ENCODE data around the gene MFNG. TPM values are rescaled to one million over a fixed set of nuclear protein-coding genes. Genes with fewer than 3 reads are reported as not detected.
A peak's percentile ranks its signal among the peaks of the same experiment; 100 is the strongest.
"Not testable (repeated sequence)": the region's sequence is repeated elsewhere in the genome, so short reads cannot be mapped to it uniquely, and the experiment has no call there.

MFNG gene
- total RNA-seq, 2 donors from 2014 or later = 14.1 to 17.4 TPM

DNA sequence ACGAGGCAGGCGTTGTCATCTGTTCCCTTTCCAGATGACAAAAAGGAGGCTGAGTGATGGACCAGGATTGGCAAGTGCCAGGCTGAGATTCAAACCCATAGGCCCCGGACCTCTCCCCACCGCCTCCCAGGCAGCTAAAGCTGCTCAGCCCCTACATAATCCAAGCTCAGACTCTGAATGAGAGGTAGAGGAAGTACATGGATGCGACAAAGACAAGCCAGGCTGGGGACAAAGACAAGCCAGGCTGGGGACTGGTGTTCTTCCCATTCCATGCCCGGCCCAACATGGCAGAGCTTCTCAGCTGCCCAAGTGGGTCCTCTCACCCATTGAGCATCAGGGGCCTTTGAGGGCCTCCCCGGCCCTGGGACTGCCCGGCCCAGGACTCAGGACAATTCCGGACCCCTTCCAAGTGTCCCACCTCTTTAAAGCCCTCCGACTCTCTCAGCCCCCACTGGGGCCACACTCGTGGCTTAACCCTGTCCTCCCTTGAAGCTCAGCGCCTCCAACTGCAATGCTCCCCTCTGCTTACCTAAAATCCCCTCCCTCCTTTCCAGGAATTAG is 4.8 kb downstream of the MFNG start:
- DNase-seq (no peak), ATAC-seq (no peak)
- intact Hi-C loops (cut with DNase I) = no loop called here

DNA sequence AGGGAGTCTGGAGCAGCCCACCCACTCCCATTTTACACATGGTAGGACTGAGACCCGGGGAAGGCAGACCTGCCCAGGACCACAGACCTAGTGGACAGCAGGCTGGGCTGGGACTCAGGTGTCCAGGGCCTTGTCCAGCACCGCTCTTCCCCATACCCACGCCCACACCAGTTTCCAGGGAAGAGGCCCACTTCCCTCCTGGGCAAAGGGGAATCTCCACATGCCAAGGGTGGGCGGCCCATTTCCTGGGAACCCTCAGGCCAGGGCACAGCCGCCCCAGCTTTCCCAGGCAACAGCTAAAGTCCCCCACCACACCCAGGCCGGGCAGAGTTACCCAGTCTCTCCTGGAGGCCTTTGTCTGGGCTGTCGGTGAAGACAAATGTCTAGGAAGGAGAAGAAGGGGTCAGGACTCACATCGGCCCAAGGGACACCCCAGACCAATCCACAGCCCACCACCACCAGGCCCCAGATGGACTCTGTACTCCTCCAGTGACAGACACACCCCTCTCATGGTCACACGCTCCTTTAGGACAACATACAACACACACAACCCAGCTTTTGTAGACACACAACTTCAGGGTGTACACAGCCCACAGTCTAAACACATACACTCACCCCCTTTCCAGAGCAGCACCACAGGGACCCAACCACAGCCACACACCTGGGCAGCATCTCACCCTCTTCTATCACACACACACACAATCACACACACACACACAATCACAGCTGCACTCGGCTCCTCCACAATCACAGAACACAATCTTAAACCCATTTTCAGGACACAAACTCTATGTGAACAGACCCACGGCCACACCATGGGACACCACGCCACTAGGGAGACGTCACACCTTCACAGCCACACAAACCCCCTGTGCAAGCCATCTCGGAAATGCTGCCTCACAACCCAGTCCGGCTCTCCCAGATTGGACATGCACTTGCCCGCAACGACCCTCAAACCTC is 5.5 kb downstream of the MFNG start:
- intact Hi-C loops (cut with DNase I) = no loop called here
- DNase-seq (no peak), ATAC-seq (no peak)

DNA sequence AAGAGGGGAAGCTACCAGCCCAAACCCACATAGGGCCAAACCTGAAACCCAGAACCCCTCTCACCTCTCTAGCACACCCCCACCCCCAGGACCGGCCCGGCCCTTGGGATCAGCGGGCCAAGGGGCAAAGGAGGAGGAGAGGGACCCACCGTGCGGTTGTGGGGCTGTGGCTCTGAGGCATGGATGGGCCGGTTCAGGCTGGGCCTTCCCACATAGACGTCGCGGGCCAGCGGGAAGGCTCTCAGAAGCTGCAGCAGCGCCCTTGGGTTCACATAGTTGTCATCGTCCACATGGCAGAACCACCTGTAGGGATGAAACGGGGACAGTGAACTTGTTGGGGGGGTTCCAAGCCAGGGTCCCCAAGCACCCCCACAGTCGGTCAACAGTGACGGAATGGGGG is 7.0 kb downstream of the MFNG start:
- DNase-seq = no peak
- intact Hi-C loops (cut with DNase I) = no loop called here
- no peak for ATAC-seq

DNA sequence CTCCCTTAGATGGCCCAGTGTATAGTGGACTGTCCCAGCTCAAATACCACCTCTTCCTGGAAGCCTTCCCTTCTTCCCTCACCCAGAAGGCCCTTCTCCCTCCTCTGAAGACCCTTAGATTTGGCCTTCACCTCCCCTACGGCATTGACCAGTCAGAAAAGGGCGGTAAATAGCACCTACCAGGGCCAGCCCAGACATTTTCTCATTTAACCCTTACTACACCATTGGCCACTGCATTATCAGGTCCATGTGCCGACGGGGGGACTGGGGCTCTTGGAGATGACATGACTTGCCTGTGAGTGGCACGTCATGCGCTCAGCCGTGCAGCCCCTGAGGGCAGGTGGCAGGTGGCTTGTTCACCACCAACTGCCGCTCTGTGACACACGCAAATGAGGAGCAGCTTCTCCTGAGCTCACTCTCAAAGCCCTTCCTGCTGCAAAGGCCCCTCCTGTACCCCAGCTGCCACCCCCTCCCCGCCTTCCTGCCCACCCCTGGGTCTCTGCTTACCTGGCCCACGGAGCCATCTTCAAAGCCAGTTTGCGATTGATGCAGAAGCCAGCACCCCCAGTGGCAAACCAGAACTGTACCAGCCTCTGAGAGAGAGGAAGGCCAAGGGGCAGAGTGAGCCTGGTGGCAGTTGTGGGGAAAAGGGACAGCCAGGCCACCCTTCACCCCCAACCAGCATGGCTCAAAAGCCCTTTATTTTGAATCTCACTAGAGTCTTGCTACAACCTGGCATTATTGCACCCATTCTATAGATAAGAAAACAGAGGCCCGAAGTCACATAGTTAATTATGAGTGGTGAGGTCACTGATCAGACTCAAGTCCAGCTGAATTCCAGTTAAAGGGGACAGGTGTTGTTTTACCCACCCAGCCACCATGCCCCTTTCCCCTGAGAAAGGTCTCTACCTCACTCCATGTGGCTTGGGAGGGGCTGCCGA is 9.5 kb downstream of the MFNG start:
- DNase-seq (no peak), ATAC-seq (no peak)
- intact Hi-C loops (cut with DNase I) = no loop called here

DNA sequence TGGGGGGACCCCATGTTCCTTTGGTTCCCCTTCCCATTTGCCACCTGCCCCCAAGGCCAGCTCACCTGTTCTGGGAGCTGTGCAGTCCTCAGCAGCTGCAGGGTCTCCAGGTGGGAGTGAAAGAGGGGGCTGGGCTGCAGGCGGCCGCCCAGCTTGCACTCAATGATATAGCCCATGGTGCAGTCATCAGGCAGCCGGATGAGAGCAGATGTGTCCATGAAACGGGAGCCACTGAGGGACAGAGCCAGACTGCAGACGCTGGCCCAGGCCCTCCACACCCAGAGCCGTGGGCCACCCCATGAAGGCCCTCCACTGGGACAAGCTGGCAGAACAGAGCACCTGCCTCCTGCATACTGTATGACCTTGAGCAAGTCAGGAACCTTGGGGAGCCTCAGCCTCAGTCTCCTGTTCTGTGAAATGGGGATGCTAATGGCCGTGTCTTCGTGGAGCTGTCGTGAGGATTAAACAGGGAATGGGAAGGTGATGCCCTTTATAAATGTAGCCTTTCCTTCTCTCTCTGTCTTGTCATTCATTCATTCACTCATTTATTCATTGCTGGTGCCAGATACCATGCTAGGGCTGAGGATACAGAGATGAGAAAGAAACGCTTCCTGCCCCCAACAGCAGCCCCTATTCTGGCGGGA is 11.6 kb downstream of the MFNG start:
- ATAC-seq (no peak), DNase-seq (no peak)
- intact Hi-C loops (cut with DNase I) = no loop called here

DNA sequence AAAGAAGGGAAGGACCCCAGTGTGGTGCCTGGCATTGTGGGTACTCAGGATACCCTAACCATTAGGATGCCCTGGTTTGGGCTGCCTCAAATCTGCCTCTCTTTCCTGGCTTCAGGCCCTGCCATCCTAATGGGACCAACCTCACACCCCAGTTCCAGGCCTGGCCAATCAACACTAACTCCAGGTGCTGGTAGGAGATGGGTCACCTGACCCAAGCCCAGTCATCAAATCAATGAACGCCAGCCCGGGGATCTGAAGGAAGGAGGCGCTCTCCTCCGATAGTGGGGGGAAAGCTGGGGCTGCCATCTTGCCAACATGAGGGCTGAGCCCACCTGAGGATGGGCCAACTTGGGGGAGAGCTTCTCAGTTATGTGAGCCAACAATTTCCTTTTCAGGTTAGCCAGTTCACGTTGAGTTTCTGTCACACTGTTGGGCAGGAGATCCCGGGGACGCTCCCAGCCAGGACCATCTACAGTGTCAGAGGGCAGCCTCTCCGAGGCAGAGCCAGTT is 12.7 kb downstream of the MFNG start:
- no peak for ATAC-seq
- DNase-seq = no peak
- intact Hi-C loops (cut with DNase I) = no loop called here

DNA sequence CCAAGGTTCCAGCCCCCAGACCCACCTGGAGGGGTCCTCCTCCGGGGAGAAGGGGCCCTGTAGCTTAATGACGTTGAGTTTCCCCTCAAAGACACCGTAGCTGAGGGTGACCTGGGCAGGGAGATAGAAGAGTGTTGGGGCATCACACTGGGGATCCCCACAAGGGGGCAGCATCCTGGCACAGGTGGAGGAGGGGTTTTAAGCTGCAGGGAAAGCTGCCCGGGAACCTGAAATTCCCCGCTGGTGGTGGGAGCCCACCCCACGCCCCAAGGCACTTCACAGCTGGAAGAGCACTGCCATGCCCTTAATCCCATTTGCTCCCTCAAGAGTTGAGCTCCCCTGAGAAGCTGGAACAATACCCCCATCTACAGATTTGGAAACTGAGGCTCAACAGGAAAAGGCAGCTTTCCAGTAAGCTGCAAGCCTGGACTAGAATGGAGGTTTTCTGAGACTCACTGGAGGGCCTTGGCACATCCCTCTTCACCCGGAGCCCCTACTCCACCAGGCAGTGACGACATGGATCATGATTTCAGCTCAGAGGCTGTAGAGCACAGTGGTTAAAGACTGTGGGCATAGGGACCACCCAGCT is 13.7 kb downstream of the MFNG start:
- DNase-seq (no peak), ATAC-seq (peak in 1 of 2 donors; percentile 32)
- intact Hi-C loops (cut with DNase I) = no loop called here

DNA sequence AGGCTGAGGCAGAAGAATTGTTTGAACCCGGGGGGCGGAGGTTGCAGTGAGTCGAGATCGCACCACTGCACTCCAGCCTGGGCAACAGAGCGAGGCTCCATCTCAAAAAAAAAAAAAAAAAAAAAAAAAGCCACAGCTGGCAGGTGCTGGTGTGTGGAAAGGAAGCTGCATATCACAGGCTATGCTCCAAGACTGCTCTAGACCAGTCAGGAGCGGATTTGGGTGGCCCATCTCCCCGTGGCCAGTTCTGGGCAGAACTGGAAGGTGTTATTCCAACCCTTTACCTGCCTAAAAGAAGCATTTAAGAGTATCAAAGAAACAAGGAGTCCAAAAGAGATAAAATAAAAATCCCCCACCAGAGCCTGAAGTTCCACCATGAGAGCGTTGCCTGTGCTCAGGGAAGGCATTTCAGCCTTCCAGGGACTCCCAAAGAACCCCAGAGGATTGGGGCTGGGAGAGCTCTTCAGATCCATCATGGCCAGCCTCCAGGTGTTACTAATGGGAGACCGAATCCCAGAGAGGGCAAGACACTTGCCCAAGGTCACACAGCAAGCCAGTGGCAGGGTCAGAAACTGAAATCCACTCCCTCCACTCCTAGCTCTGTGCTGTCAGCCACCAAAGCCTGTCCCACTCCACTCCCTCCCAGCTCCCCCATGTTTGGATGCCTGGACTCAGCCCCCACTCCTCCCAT is 14.3 kb downstream of the MFNG start:
- ATAC-seq (no peak), DNase-seq (no peak)
- intact Hi-C loops (cut with DNase I) = no loop called here

DNA sequence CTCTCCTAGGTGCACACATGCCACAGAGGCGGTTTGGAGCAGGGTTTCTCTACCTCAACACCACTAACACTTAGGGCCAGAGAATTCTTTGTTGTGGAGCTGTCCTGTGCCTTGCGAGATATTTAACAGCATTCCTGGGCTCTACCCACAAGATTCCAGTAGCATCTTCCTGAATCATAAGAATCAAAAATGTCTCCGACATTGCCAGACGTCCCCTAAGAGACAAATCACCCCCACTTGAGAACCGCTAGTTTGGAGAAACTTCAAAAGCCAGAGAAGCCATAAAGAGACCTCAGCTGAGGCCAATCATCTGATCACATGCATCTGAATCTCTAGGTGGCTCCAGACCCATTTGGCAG is 16.1 kb downstream of the MFNG start:
- ATAC-seq = no peak
- intact Hi-C loops (cut with DNase I) = no loop called here
- no peak for DNase-seq

DNA sequence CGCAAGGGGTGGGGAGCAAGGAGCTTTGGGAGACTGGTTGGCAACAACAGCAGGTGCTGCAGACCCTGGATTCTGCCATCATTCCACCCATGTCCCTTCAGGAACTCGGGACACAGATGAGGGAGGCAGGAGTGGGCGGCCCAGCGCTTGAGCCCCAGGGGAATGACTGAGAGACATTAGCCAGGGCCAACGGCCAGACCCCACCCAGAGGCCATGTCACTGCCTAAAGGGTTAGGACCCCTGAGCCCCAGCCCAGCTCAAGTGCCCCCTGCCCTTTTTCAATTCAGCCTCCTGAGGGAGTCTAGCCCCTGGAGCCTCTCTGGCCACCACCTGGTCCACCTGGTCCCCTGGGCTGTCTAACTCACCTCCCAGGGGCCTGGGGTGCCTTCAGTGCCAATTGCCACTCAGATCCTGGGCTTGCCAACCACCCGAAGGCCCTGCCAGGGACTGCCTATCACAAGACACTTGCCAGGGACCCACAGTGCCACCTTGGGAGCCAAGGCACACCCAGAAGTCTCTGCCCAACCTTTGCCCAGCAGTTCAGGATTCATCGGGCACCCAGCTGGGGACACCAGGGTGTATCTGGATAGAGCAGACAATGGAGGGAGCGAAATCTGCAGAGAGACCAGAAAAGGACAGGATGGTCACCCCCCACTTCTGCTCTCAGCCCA is 16.6 kb downstream of the MFNG start:
- intact Hi-C loops (cut with DNase I) = no loop called here
- ATAC-seq = no peak
- DNase-seq = no peak

DNA sequence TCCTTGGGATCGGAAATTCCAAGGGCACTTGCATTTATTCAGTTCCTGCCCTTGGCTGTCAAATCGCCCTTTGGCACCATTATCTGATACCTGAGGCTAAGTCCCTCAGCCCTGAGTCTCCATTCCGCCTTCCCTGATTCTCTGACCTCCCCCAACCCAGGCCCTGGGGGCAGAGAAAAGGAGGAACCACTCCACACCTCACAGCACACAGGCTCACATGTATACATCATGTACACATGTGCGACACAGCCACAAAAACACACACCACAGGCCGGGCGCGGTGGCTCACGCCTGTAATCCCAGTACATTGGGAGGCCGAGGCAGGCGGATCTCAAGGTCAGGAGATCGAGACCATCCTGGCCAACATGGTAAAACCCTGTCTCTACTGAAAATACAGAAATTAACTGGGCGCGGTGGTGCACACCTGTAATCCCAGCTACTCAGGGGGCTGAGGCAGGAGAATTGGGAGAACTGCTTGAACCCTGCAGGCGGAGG is 17.9 kb downstream of the MFNG start:
- intact Hi-C loops (cut with DNase I); ATAC-seq; DNase-seq: not testable (repeated sequence)

DNA sequence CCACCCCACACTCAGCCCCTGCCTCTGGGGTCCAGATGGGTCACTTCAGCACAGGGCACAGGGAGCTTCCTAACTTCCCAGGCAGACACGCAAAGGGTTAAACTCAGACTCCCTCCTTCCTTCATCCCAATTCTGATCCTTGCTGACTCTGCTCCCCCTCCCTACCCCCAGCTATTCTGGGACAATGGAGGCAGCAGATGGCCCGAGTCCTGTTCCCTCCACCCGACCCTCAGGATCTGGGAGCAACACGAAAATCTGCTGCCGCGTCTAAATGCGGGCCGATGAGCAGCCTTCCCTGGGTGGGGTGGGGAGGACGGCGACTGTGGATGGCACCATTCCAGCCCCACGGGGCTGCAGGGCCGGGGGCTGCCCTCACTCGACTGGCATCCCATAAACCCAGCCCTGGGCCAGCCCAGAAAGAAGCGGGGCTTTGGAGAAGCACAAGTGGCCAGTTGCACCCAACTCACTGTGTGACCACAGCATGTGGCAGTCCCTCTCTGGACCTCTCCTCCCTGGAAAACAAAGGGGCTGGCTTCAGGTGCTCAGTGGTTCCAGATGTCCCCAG is 18.7 kb downstream of the MFNG start:
- ATAC-seq (no peak), DNase-seq (no peak)
- intact Hi-C loops (cut with DNase I) = no loop called here

DNA sequence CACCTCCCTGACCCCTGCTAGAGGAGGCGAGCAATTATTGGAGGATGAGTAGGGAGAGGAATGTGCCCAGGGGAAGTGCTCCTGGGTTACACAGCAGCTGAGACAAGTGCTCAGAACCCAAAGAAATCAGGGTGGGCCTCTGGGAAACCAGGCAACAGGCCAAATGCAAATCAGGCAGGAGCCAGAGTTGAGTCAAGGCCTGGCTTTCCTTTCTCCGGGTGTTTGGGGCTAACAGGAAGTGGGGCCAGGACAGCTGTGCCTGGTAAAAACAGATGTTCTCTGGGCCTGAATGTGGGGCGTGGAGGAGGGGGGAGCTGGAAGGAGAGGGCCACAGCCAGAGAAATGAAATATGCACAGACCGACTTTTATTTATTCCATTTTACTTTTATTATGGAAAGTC is 22.0 kb downstream of the MFNG start:
- DNase-seq = no peak
- ATAC-seq = no peak
- intact Hi-C loops (cut with DNase I) = no loop called here

DNA sequence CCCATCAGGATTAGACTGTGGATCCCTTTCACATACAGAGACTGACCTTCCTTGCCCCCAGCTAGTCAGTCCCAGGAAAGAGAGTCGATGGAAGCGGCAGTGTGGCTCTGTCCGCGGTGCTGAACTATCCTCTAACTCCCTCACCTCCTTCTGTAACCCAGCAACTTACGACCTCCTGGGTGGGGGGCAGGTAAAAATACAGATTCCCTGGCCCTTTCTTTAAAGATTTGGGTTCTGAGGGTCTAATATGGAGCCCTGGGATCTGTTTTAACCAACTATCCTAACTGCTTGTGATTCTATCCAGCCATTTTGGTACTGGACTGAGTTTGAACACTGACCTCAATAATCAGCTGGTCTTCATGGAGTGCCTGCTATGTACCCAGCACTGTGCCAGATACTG is 23.2 kb downstream of the MFNG start:
- DNase-seq (no peak), ATAC-seq (peak in 1 of 2 donors; percentile 54)
- intact Hi-C loops (cut with DNase I) = no loop called here

DNA sequence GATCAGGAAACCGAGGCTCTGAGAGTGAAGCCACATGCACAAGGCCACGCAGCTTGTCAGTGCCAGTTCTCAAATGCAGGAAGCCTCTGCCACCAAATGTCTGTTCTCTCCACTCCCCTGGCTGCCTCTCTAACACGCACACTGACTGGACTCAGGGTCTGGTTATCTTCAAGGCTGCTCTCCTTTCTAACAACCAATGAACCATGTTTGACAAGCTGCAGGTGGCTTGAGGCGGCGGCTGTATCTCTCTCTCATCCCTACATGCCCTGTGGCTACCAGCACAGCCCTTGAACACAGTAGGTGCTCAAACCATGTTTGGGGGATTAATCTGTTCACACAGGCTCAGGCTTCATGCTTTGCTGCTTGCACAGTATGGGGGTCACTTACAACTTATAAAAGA is 23.7 kb downstream of the MFNG start:
- ATAC-seq (no peak), DNase-seq (no peak)
- intact Hi-C loops (cut with DNase I) = no loop called here

DNA sequence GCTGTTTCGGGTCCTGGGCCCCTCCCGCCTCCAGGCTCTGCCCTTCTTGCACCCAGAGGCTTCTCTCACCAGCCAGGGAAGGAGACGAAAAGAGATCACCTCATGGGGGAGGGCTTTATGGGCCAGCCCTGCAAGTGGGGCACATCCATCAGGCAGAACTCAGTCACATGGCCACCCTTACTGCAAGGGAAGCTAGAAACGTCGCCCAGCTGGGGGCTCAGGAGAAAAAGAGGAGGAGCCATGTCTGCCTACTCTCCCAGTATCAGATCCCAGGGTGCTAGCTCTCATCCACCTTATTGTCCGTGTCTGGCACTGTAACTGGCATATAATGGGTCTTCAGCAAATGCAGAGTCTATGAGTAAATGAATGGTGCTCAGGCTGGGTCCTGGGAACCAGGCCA is 24.2 kb downstream of the MFNG start:
- DNase-seq = no peak
- no peak for ATAC-seq
- intact Hi-C loops (cut with DNase I) = no loop called here

DNA sequence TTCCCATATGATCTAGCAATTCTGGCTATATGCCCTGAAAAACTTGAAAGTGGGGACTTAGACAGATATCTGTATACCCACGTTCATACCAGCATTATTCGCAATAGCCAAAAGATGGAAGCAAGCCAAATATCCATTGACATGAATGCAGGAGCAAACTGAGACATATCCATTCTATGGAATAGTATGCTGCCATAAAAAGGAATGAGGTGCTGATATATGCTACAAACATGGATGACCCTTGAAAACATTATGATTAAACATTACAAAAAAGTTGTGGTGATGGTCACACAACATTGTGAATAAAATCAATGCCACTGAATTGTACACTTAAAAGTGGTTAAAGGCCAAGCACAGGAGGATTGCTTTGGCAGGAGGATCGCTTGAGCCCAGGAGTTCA is 25.5 kb downstream of the MFNG start:
- ATAC-seq = no peak
- no peak for DNase-seq
- intact Hi-C loops (cut with DNase I) = no loop called here

Measured in left cardiac atrium (tissue), 4 donors.